ENCODE data around the gene ITCH.
"Not testable (repeated sequence)": the region's sequence is repeated elsewhere in the genome, so short reads cannot be mapped to it uniquely, and the experiment has no call there.

ITCH gene

GRCh38 chr20:34343458-34344211, 19.4 kb upstream of the ITCH start:
- DNase-seq (ENCODE audit: low spot score), result no peak

DNA sequence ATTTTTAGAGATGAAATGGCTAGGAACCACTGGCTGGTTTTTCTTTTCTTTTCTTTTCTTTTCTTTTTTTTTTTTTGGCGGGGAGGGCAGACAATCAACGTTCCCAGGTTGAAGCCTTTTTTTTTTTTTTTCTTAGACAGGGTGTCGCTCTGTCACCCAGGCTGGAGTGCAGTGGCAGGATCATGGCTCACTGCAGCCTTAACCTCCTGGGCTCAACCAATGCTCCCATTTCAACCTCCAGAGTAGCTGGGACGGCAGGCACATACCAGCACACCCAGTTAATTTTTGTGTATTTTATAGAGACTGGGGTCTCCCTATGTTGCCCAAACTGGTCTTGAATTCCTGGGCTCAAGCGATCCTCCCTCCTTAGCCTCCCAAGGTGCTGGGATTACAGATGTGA, 18.8 kb upstream of the ITCH start:
- no peak for DNase-seq (ENCODE audit: low spot score)

- DNase-seq (ENCODE audit: low spot score), result no peak
Observed at GRCh38 chr20:34345402-34345736, 17.7 kb upstream of the ITCH start.

GRCh38 chr20:34345839-34346532, 17.1 kb upstream of the ITCH start:
- DNase-seq (ENCODE audit: low spot score), result not testable (repeated sequence)

DNA sequence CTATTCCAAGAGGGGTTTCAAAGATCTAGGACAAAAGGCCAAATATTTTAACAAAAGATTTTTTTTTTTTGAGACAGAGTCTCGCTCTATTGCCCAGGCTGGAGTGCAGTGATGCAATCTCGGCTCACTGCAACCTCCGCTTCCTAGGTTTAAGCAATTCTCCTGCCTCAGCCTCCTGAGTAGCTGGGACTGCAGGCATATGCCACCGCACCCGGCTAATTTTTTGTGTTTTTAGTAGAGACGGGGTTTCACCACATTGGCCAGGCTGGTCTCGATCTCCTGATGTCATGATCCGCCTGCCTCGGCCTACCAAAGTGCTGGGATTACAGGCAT, 16.6 kb upstream of the ITCH start:
- not testable (repeated sequence) for DNase-seq (ENCODE audit: low spot score)

GRCh38 chr20:34347571-34347970, 15.5 kb upstream of the ITCH start:
- no peak for DNase-seq (ENCODE audit: low spot score)

- DNase-seq (ENCODE audit: low spot score), result no peak
Observed at GRCh38 chr20:34350095-34350494, 13.0 kb upstream of the ITCH start.

- not testable (repeated sequence) for DNase-seq (ENCODE audit: low spot score)
Observed at GRCh38 chr20:34353467-34353866, 9.6 kb upstream of the ITCH start.

- no peak for DNase-seq (ENCODE audit: low spot score)
Observed at GRCh38 chr20:34355427-34355826, 7.6 kb upstream of the ITCH start.

DNA sequence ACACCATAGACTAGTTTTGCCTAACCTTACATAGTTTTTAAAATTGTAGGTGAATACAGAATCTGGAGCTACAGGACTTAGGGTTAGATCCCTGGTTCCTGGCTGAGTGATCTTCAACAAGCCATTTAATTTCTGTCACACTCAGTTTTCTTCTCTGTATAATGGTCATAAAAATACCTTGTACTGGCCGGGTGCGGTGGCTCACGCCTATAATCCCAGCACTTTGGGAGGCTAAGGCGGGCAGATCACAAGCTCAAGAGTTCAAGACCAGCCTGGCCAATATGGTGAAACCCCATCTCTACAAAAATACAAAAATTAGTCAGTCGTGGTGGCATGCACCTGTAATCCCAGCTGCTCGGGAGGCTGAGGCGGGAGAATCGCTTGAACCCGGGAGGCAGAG, 3.3 kb upstream of the ITCH start:
- not testable (repeated sequence) for DNase-seq (ENCODE audit: low spot score)

GRCh38 chr20:34362502-34363061, 491 bp upstream of the ITCH start:
- DNase-seq (ENCODE audit: low spot score), result no peak

- no peak for DNase-seq (ENCODE audit: low spot score)
Observed at GRCh38 chr20:34363465-34364222, 571 bp downstream of the ITCH start.

GRCh38 chr20:34364223-34364506, 1.1 kb downstream of the ITCH start:
- no peak for DNase-seq (ENCODE audit: low spot score)

DNA sequence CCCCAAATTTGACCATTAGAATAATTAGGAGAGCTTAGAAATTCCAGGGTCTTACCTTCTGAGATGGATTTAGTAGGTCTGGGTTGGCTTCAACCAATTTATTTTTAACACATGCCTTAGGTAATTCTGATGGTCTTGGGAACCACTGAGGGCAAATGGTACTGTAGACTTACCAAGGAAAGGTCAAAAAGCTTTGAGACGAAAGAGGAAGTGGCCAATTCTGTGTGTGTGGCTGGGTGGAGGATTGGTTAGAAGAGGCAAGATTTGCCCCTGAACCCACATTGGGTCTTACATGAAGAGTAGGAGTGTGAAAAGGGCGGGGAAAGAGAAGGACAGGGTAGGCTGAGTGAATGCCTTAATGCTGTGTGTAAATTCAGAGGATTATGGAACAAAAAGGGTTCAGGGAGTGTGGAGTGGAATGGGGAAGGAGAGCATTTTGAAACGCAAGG, 2.7 kb downstream of the ITCH start:
- DNase-seq (ENCODE audit: low spot score), result no peak

- DNase-seq (ENCODE audit: low spot score), result no peak
Observed at GRCh38 chr20:34367155-34367554, 4.1 kb downstream of the ITCH start.

DNA sequence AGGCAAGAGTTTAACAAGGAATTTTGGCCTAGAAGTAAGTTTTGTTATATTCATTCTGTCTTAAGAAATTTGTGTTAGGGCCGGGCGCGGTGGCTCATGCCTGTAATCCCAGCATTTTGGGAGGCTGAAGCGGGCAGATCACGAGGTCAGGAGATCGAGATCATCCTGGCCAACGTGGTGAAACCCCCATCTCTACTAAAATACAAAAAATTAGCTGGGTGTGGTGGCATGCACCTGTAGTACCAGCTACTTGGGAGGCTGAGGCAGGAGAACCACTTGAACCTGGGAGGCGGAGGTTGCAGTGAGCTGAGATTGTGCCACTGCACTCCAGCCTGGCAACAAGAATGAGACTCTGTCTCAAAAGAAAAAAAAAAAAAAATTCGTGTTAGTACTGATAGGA, 4.8 kb downstream of the ITCH start:
- DNase-seq (ENCODE audit: low spot score), result not testable (repeated sequence)

DNA sequence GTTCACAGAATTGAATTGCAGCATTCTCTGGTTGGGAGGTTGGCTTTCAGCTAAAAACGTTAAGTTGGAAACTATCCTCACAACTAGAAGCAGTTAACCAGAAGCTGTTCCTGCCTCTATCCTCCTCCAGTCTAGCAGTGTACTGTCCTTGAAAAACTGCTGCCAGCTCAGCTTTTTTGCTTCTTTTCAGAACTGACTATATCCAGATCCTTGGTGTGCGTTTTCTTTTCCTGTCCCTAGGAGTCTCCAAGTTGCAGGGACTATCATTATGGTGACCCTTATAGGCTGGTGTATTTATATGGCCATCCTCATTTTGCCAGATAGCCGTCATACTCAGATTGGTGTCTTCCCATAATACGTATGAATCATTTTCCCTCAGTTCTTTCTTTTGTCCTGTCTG, 5.5 kb downstream of the ITCH start:
- no peak for DNase-seq (ENCODE audit: low spot score)

GRCh38 chr20:34369265-34369664, 6.2 kb downstream of the ITCH start:
- DNase-seq (ENCODE audit: low spot score), result no peak

GRCh38 chr20:34370062-34370461, 7.0 kb downstream of the ITCH start:
- DNase-seq (ENCODE audit: low spot score), result no peak

DNA sequence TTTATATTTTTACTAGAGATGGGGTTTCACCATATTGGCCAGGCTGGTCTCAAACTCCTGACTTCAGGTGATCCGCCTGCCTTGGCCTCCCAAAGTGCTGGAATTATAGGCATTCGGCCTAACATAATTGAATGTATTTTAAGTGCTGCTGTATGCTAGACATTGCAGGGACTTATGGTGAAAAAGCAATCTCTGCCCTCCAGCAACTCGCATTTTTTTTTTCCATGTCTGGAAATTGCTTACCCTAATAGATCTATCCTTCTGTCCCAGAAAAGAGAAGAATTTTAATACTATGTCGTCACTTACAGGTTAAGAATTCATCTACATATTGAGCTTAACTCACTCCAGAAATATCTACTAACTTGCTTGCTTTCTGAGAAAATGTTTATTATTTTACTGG, 10.4 kb downstream of the ITCH start:
- DNase-seq (ENCODE audit: low spot score), result no peak

GRCh38 chr20:34374209-34374760, 11.2 kb downstream of the ITCH start:
- DNase-seq (ENCODE audit: low spot score), result no peak

GRCh38 chr20:34375977-34376430, 12.9 kb downstream of the ITCH start:
- DNase-seq (ENCODE audit: low spot score), result no peak
